Lower lobe of right lung (tissue), 2 donors: ENCODE results near the gene COMMD2. TPM values are rescaled to one million over a fixed set of nuclear protein-coding genes. Genes with fewer than 3 reads are reported as not detected.

Experiments used
- ATAC-seq, 2 donors: fragments of 200-7000 bp; cut with Tn5 transposase; one replicate each; pipeline ENCODE4 v1.9.1; 2020 to 2022; ENCODE audit warnings: mild to moderate bottlenecking in 2 of 2, moderate library complexity in 2 of 2
- DNase-seq: peaks from one replicate; pipeline ENCODE4 v3.0.0-alpha.2; 2020
- H3K27ac ChIP-seq: fragments of 200-600 bp; one replicate; pipeline ENCODE4 v1.8.0; 2022
- H3K27me3 ChIP-seq: fragments of 200-600 bp; one replicate; pipeline ENCODE4 v1.8.0; 2022; ENCODE audit warnings: low read depth
- H3K36me3 ChIP-seq: fragments of 200-600 bp; one replicate; pipeline ENCODE4 v1.8.0; 2022; ENCODE audit warnings: mild to moderate bottlenecking
- H3K4me1 ChIP-seq: fragments of 200-600 bp; one replicate; pipeline ENCODE4 v1.8.0; 2022
- H3K4me3 ChIP-seq: fragments of 200-600 bp; one replicate; pipeline ENCODE4 v1.8.0; 2022; ENCODE audit warnings: mild to moderate bottlenecking
- H3K9me3 ChIP-seq: fragments of 200-600 bp; one replicate; pipeline ENCODE4 v1.8.0; 2022
- CTCF ChIP-seq: fragments of 200-600 bp; IDR thresholded peaks from one replicate; pipeline ENCODE4 v1.8.0; 2022; ENCODE audit warnings: antibody characterized with exemption, mild to moderate bottlenecking
- intact Hi-C: fragments of 100-400 bp; cut with DNase I; formaldehyde crosslinking; loops from one replicate; pipeline ENCODE4 v1.11.0; 2022
- total RNA-seq: library from RNA; stranded (reverse); fragmentation: NEBNext Ultra II Directional; extraction: Animal tissue kit (Norgen Biotek cat#: 25700); gene quantifications from one replicate; pipeline ENCODE4 v1.2.1, GENCODE V29; 2021
- donor health status: DM: no; HTN: yes; CAD: no; lungs with severe emphysema.

COMMD2 gene
- total RNA-seq, 1 donor from 2014 or later = 44.9 TPM

- Histone ChIP-seq H3K27ac (no peak within 1 kb of the TSS), H3K4me1 (no peaks in the 10 kb centered on the region), H3K27me3 (no peaks in the 10 kb centered on the region), H3K9me3 (no peaks in the 10 kb centered on the region), H3K4me3 (no peak within 1 kb of the TSS), H3K36me3 (no peaks in the 10 kb centered on the region)
- no peak for TF ChIP-seq CTCF
- DNase-seq (no peak), ATAC-seq (no peak)
- intact Hi-C loops = no loop called here
These were observed 40.4 kb upstream of the COMMD2 start, which contains the start of gene ANKUB1 for GRCh38 chr3:149792452-149793270. TSS of gene ANKUB1 (minus strand) at chr3:149792554. CDS start at chr3:149792366, 188 bp downstream.

- H3K27me3 ChIP-seq = no peaks in the 10 kb centered on the region
- intact Hi-C loops = no loop called here
- no peak overlapping the region for H3K4me3 ChIP-seq
- TF ChIP-seq CTCF = no peak
- ATAC-seq = no peak
- no peaks in the 10 kb centered on the region for H3K9me3 ChIP-seq
- H3K4me1 ChIP-seq = no peaks in the 10 kb centered on the region
- H3K27ac ChIP-seq = no peak overlapping the region
- no peak for DNase-seq
- H3K36me3 ChIP-seq = no peaks in the 10 kb centered on the region
These were observed 38.4 kb upstream of the COMMD2 start for GRCh38 chr3:149790698-149791097.

DNA sequence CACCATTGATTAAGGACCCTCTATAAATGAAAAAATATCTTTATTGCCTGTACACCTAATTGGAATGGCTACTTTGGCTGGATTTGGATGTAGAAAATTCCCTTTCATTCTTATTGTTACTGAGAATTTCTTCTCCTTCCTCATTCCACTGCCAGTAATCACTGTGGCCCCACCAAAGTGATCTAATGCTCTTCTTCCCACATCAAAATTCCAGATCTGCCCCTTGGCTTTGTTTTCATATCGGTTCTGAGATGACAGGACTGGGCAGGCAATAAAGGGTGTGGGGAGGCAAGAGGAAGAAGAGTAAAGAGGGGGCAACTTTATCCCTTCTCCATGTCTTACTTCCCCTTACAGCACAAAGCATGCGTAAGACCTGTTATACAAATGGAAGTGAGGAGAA lies 38.0 kb upstream of the COMMD2 start:
- Histone ChIP-seq H3K27me3 (no peaks in the 10 kb centered on the region), H3K36me3 (no peaks in the 10 kb centered on the region), H3K4me3 (no peak overlapping the region), H3K4me1 (no peaks in the 10 kb centered on the region), H3K9me3 (no peaks in the 10 kb centered on the region), H3K27ac (no peak overlapping the region)
- intact Hi-C loops = no loop called here
- DNase-seq = no peak
- no peak for ATAC-seq
- TF ChIP-seq CTCF = no peak

- no peaks in the 10 kb centered on the region for H3K36me3 ChIP-seq
- no peaks in the 10 kb centered on the region for H3K9me3 ChIP-seq
- intact Hi-C loops = no loop called here
- TF ChIP-seq CTCF = no peak
- no peak overlapping the region for H3K4me3 ChIP-seq
- DNase-seq (no peak), ATAC-seq (no peak)
- peaks cover 5% of the 10 kb centered on the region for H3K4me1 ChIP-seq
- peak overlapping the region; percentile 4 for H3K27ac ChIP-seq
- H3K27me3 ChIP-seq = no peaks in the 10 kb centered on the region
These were observed 31.9 kb upstream of the COMMD2 start for GRCh38 chr3:149784064-149784704.

- Histone ChIP-seq H3K27ac (peak overlapping the region; percentile 4), H3K36me3 (no peaks in the 10 kb centered on the region), H3K9me3 (no peaks in the 10 kb centered on the region), H3K4me3 (no peak overlapping the region), H3K27me3 (no peaks in the 10 kb centered on the region), H3K4me1 (peaks cover 5% of the 10 kb centered on the region)
- ATAC-seq = peak; percentile 56 to 62
- no peak for TF ChIP-seq CTCF
- intact Hi-C loops = no loop called here
- no peak for DNase-seq
These were observed 31.3 kb upstream of the COMMD2 start for GRCh38 chr3:149783576-149783975.
